K562 (cell line): ENCODE measurements around the gene OTOR. TPM values are rescaled to one million over a fixed set of nuclear protein-coding genes. Genes with fewer than 3 reads are reported as not detected.

ENCODE experiments used
- ATAC-seq: fragments of 200-7000 bp; cut with Tn5 transposase; 3 replicates; pipeline ENCODE4 v1.9.1; 2020; ENCODE audit warnings: moderate library complexity
- BruUV-seq: library from RNA; stranded (reverse); fragments of 400-500 nt; replicated peaks from 2 replicates; lab custom pipeline; 2021; lab: Mats Ljungman, UMichigan
- CTCF ChIA-PET: fragments of 300-600 bp; formaldehyde crosslinking; extraction: SDS; loops from one replicate; lab custom pipeline; 2021; ENCODE audit warnings: low intra/inter-chr PET ratio; lab: Yijun Ruan, JAX
- POLR2A ChIA-PET: fragments of 300-600, 350-650 bp; sonication (Branson Sonifier 250); formaldehyde crosslinking; extraction: SDS; loops from one replicate; lab custom pipeline; 2021; ENCODE audit warnings: antibody characterized with exemption, inconsistent platforms; lab: Yijun Ruan, JAX
- DNase-seq, 4 experiments: peaks; one replicate each; pipeline versions ENCODE4 v3.0.0 to v3.0.0-alpha.2; 2011 to 2018; ENCODE audit warnings: low spot score in 3 of 4, mixed read lengths in 3 of 4; ENCODE audit errors: extremely low read depth in 1 of 4
- FAIRE-seq: peaks from 2 replicates; lab custom pipeline; 2011; peaks lifted over from hg19 to GRCh38; lab: Jason Lieb, UNC
- H2AFZ ChIP-seq: 2 replicates; pipeline ENCODE4 v1.6.0; 2011; ENCODE audit warnings: low read depth, low read length, control low read depth, inconsistent platforms
- H3K27ac ChIP-seq: fragments of 200-600 bp; 3 replicates; pipeline ENCODE4 v1.8.0; 2011; ENCODE audit warnings: low read depth, mild to moderate bottlenecking, control low read depth, inconsistent platforms, low read length, moderate library complexity, mixed read lengths; ENCODE audit errors: extremely low read depth
- H3K27me3 ChIP-seq, 2 experiments: fragments of 300-600 bp in 1 of 2; 2 replicates in 1 of 2; 3 replicates in 1 of 2; pipeline versions ENCODE4 v1.6.0 to v1.8.0; 2011; ENCODE audit warnings: inconsistent platforms in 2 of 2, low read length in 2 of 2, mild to moderate bottlenecking in 1 of 2, mixed read lengths in 1 of 2, moderate library complexity in 1 of 2; ENCODE audit not compliant: control insufficient read depth in 2 of 2, insufficient read depth in 2 of 2
- H3K36me3 ChIP-seq: fragments of 300-600 bp; 3 replicates; pipeline ENCODE4 v1.8.0; 2011; ENCODE audit warnings: mild to moderate bottlenecking, low read length, inconsistent platforms; ENCODE audit not compliant: control insufficient read depth, insufficient read depth
- H3K4me1 ChIP-seq, 2 experiments: fragments of 200-600 bp in 1 of 2; replicated peaks in 1 of 2; 2 replicates in 1 of 2; 3 replicates in 1 of 2; pipeline versions ENCODE4 v1.5.1 to v1.8.0; 2011; ENCODE audit warnings: inconsistent platforms in 2 of 2, low read length in 2 of 2, mild to moderate bottlenecking in 1 of 2, mixed read lengths in 1 of 2, moderate library complexity in 1 of 2; ENCODE audit not compliant: control insufficient read depth in 2 of 2, insufficient read depth in 2 of 2
- H3K4me2 ChIP-seq: 2 replicates; pipeline ENCODE4 v1.6.1; 2011; ENCODE audit warnings: low read length, control low read depth, inconsistent platforms, mixed read lengths; ENCODE audit not compliant: insufficient read depth
- H3K4me3 ChIP-seq: fragments of 200-600 bp; sonication (generic), shearing (Covaris generic); 2 replicates; pipeline ENCODE4 v1.5.1; 2016; ENCODE audit warnings: control low read depth, inconsistent platforms
- H3K79me2 ChIP-seq: fragments of 200-600 bp; 3 replicates; pipeline ENCODE4 v1.8.0; 2011; ENCODE audit warnings: low read length, inconsistent platforms; ENCODE audit not compliant: control insufficient read depth, insufficient read depth
- H3K9ac ChIP-seq, 2 experiments: 2 replicates each; pipeline versions ENCODE4 v1.6.0 to v1.6.1; 2011; ENCODE audit warnings: low read depth in 2 of 2, low read length in 2 of 2, control low read depth in 1 of 2, inconsistent platforms in 1 of 2, mild to moderate bottlenecking in 1 of 2, mixed read lengths in 1 of 2; ENCODE audit not compliant: insufficient read depth in 1 of 2
- H3K9me1 ChIP-seq: one replicate; pipeline ENCODE4 v1.6.0; 2011; ENCODE audit warnings: inconsistent platforms, mild to moderate bottlenecking, low read length, moderate library complexity; ENCODE audit not compliant: control insufficient read depth, insufficient read depth
- H3K9me3 ChIP-seq: replicated peaks from 2 replicates; pipeline ENCODE4 v1.5.1; 2011; ENCODE audit warnings: low read depth, low read length, inconsistent platforms; ENCODE audit not compliant: control insufficient read depth, insufficient read depth
- H4K20me1 ChIP-seq: replicated peaks from 2 replicates; pipeline ENCODE4 v1.6.1; 2011; ENCODE audit warnings: low read length, inconsistent platforms, mixed read lengths; ENCODE audit not compliant: control insufficient read depth, insufficient read depth
- EP300 ChIP-seq: IDR thresholded peaks from 2 replicates; pipeline ENCODE4 v1.6.1; 2012; ENCODE audit warnings: low read length, improper control_type of control experiment
- GABPA ChIP-seq: fragments of 200-800 bp; sonication (Bioruptor generic); conservative IDR thresholded peaks from 2 replicates; pipeline ENCODE4 v1.6.1; 2016; ENCODE audit warnings: low read depth, missing genetic modification characterization, missing compliant biosample characterization
- GTF2B ChIP-seq: IDR thresholded peaks from 2 replicates; pipeline ENCODE4 v1.6.1; 2011; ENCODE audit not compliant: insufficient read length; ENCODE audit errors: extremely low read depth
- ID3 ChIP-seq, 2 experiments: fragments of 250-450 bp in 1 of 2; fragments of 450-650 bp in 1 of 2; sonication (Bioruptor Pico) in 1 of 2; IDR thresholded peaks; 2 replicates each; pipeline versions ENCODE4 v1.6.1 to v1.8.0; 2016 to 2021; ENCODE audit warnings: mild to moderate bottlenecking in 2 of 2, moderate library complexity in 2 of 2, missing compliant biosample characterization in 1 of 2, missing genetic modification characterization in 1 of 2
- SNIP1 ChIP-seq: fragments of 450-650 bp; IDR thresholded peaks from 2 replicates; pipeline ENCODE4 v1.7.1; 2017; ENCODE audit warnings: low read depth, mild to moderate bottlenecking
- TEAD4 ChIP-seq, 2 experiments: sonication (generic) in 1 of 2; formaldehyde crosslinking in 1 of 2; IDR thresholded peaks; 2 replicates each; pipeline versions ENCODE4 v1.6.1 to v1.8.0; 2012 to 2022; ENCODE audit warnings: borderline replicate concordance in 1 of 2, inconsistent platforms in 1 of 2, low read length in 1 of 2, mild to moderate bottlenecking in 1 of 2, missing genetic modification reagents in 1 of 2
- ZNF133 ChIP-seq: fragments of 250-450 bp; sonication (Bioruptor Pico); IDR thresholded peaks from 2 replicates; pipeline ENCODE4 v1.4.0; 2020; ENCODE audit warnings: mild to moderate bottlenecking
- WGBS: fragments of 100-300 bp; shearing (Covaris generic); methylation state at CpG from one replicate; pipeline ENCODE4 v1.1.6; 2016; ENCODE audit warnings: low coverage, mixed read lengths; ENCODE audit not compliant: insufficient coverage; ENCODE audit errors: missing lambda C conversion rate; 5-methylcytosine and 5-hydroxymethylcytosine counted together
- in situ Hi-C: fragments of 300-500 bp; cut with MboI; formaldehyde crosslinking; loops from 4 replicates; pipeline ENCODE4 v1.15.0; 2018; ENCODE audit warnings: inconsistent platforms, mixed read lengths
- intact Hi-C: fragments of 100-400 bp; cut with micrococcal nuclease; formaldehyde crosslinking; loops from 2 replicates; pipeline ENCODE4 v1.14.2; 2022
- polyA plus RNA-seq, 8 experiments: library from polyadenylated mRNA; depleted of rRNA in 4 of 8; stranded (reverse) in 5 of 8; unstranded in 3 of 8; fragments of >200 nt; fragmentation: Nextera tagmentation in 2 of 8; fragmentation: Illumina TruSeq in 1 of 8; extraction: Ambion mirVana in 2 of 8; extraction: Trizol in 1 of 8; gene quantifications; 2 replicates each; pipeline versions ENCODE4 v1.2.1 to v1.2.3, GENCODE V29; 2011 to 2014; ENCODE audit warnings: inconsistent platforms in 1 of 8, missing spikeins in 1 of 8
- total RNA-seq, 7 experiments: library from RNA; depleted of rRNA in 6 of 7; stranded (reverse); fragments of >200 nt in 6 of 7; fragmentation: Illumina TruSeq in 2 of 7; extraction: Trizol in 2 of 7; gene quantifications; 2 replicates each; pipeline versions ENCODE4 v1.2.1 to v1.2.3, GENCODE V29; 2011 to 2021; ENCODE audit warnings: low replicate concordance in 1 of 7

Gene OTOR
- total and polyA plus RNA-seq, 9 of the 15 experiments (the other 6 are each of a cell fraction or from before 2014, with no cell fraction given) = not detected

- no peak for TF ChIP-seq EP300
- TF ChIP-seq SNIP1 = no peak
- no peak for TF ChIP-seq GTF2B
- no peak for TF ChIP-seq ID3 (CRISPR knock-in tag; IDR thresholded peaks at IDR 0.05)
- TF ChIP-seq ID3 (tag; IDR thresholded peaks at IDR 0.05) = no peak
Observed at GRCh38 chr20:16729565-16730460, 18.3 kb upstream of the OTOR start, which contains the start of gene SNRPB2 (continued).

GRCh38 chr20:16732506-16733152 is 15.5 kb upstream of the OTOR start:
- no peaks in the 10 kb centered on the region for H3K9me1 ChIP-seq
- no peak overlapping the region for H3K4me2 ChIP-seq
- H3K36me3 ChIP-seq = peaks cover 54% of the 10 kb centered on the region
- no TSS peak for BruUV-seq
- H3K9me3 ChIP-seq = peaks cover 8% of the 10 kb centered on the region
- ATAC-seq = no peak
- intact Hi-C loops (no loop called here), in situ Hi-C loops (no loop called here)
- H3K79me2 ChIP-seq = peaks cover 21% of the 10 kb centered on the region
- TF ChIP-seq TEAD4 (IDR thresholded peaks at IDR 0.05; ENCODE audit: low read length) (peak; percentile 7; the same call in 1 of the 2 replicates), TEAD4 (CRISPR knock-in tag; IDR thresholded peaks at IDR 0.05; ENCODE audit: borderline replicate concordance) (no peak), GABPA (tag) (0 out of 2 replicates have a peak, but pooled peaks have one; percentile 22), ZNF133 (CRISPR knock-in tag) (no peak)
- ChIA-PET POLR2A (interaction anchor here (0.8 kb wide), 1 partner anchor 17 kb away, joined by 3 read pairs; no protein-coding TSS in a partner anchor), CTCF (no interaction called here)
- no peak overlapping the region for H2AFZ ChIP-seq
- H3K4me3 ChIP-seq = no peak overlapping the region
- DNase-seq = no peak
- no peak overlapping the region for H3K27ac ChIP-seq
- no peaks in the 10 kb centered on the region for H3K27me3 ChIP-seq
- no peak for FAIRE-seq
- H4K20me1 ChIP-seq = 0 out of 2 replicates have a peak, but pooled peaks cover 8% of the 10 kb centered on the region
- whole genome bisulfite sequencing = 67% methylated on average over 3 of the region's 4 CpGs
- H3K9ac ChIP-seq = no peak overlapping the region
- peaks cover 0 to 3% of the 10 kb centered on the region in 2 experiments; a peak in 3 of 5 replicates for H3K4me1 ChIP-seq
